A673 (cell line): ENCODE measurements around the gene PELI3.

ENCODE experiments used
- EZH2 ChIP-seq: fragments of 200-600 bp; sonication (generic); IDR thresholded peaks from 2 replicates; pipeline ENCODE4 v1.6.1; 2017; ENCODE audit warnings: borderline replicate concordance, low read depth, mild to moderate bottlenecking, mixed read lengths, antibody characterized with exemption, low read length; ENCODE audit not compliant: poor library complexity, severe bottlenecking
- TF ChIP-seq, protein P1 (sequence below): fragments of 300-800, 200-600 bp; sonication (generic); conservative IDR thresholded peaks from 2 replicates; pipeline ENCODE4 v1.5.1; 2017; ENCODE audit warnings: low read depth, mild to moderate bottlenecking, antibody characterized with exemption, low read length, moderate library complexity, mixed read lengths

DNA sequence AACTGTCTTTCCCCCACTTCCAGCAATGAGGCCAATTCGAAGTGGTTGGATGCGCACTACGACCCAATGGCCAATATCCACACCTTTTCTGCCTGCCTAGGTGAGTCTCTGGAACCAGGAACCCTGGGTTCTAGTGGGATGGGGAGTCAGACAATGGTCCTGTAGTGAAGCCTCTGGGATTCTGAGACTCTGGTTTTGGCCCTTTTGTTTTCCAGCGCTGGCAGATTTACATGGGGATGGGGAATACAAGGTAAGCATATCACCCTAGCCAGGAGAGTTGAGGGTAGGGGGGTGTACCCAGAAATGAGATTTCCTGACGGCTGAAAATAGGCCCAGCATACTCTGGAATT is 44.3 kb downstream of the PELI3 start:
- TF ChIP-seq, protein P1, sequence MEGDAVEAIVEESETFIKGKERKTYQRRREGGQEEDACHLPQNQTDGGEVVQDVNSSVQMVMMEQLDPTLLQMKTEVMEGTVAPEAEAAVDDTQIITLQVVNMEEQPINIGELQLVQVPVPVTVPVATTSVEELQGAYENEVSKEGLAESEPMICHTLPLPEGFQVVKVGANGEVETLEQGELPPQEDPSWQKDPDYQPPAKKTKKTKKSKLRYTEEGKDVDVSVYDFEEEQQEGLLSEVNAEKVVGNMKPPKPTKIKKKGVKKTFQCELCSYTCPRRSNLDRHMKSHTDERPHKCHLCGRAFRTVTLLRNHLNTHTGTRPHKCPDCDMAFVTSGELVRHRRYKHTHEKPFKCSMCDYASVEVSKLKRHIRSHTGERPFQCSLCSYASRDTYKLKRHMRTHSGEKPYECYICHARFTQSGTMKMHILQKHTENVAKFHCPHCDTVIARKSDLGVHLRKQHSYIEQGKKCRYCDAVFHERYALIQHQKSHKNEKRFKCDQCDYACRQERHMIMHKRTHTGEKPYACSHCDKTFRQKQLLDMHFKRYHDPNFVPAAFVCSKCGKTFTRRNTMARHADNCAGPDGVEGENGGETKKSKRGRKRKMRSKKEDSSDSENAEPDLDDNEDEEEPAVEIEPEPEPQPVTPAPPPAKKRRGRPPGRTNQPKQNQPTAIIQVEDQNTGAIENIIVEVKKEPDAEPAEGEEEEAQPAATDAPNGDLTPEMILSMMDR, result no peak
- no peak for TF ChIP-seq EZH2
